PC-9 (cell line): ENCODE data around the gene CDC42BPG.

Experiments
- EZH2 ChIP-seq: fragments of 200-600 bp; sonication (generic); IDR thresholded peaks from 2 replicates; pipeline ENCODE4 v1.8.0; 2017; ENCODE audit warnings: antibody characterized with exemption, low read depth
- TF ChIP-seq, protein P1 (sequence below): fragments of 200-600 bp; sonication (generic); conservative IDR thresholded peaks from 2 replicates; pipeline ENCODE4 v1.6.1; 2017; ENCODE audit warnings: mixed run types, antibody characterized with exemption, mild to moderate bottlenecking, moderate library complexity

DNA sequence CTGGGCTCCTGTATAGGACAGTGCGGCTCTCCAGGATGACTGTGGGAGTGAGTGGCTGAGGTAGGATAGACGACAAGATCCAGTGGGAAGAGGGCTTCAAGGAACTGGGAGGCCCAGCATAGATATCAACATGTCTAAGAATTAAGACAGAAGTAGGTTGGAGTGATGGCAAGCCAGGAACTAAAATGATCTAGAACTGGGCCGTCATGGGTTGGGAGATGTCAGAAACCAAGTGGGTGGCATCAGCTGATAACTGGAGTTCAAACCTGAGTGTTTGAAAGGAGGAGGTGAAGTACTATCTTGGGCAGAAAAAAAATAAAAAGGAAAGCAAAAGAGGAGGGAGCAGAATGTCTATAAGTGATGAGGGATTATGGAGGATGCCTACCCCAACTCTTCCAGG is 27.0 kb downstream of the CDC42BPG start:
- TF ChIP-seq, protein P1, sequence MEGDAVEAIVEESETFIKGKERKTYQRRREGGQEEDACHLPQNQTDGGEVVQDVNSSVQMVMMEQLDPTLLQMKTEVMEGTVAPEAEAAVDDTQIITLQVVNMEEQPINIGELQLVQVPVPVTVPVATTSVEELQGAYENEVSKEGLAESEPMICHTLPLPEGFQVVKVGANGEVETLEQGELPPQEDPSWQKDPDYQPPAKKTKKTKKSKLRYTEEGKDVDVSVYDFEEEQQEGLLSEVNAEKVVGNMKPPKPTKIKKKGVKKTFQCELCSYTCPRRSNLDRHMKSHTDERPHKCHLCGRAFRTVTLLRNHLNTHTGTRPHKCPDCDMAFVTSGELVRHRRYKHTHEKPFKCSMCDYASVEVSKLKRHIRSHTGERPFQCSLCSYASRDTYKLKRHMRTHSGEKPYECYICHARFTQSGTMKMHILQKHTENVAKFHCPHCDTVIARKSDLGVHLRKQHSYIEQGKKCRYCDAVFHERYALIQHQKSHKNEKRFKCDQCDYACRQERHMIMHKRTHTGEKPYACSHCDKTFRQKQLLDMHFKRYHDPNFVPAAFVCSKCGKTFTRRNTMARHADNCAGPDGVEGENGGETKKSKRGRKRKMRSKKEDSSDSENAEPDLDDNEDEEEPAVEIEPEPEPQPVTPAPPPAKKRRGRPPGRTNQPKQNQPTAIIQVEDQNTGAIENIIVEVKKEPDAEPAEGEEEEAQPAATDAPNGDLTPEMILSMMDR: no peak
- TF ChIP-seq EZH2: no peak
